ENCODE results near the gene CCNB1. TPM values are rescaled to one million over a fixed set of nuclear protein-coding genes. Genes with fewer than 3 reads are reported as not detected.
"Not testable (repeated sequence)": the region's sequence is repeated elsewhere in the genome, so short reads cannot be mapped to it uniquely, and the experiment has no call there.

CCNB1 gene
- total RNA-seq, 6 experiments from 2014 or later, result 89.8 to 199 (median 169) TPM

GRCh38 chr5:69167493-69167855 is 524 bp downstream of the CCNB1 start:
- Mint-ChIP-seq H3K36me3 (ENCODE audit: low read depth) (peaks cover 38% of the 10 kb centered on the region), H3K4me3 (peak overlapping the region; percentile 98), H3K27ac (peak overlapping the region; percentile 93), H3K27me3 (ENCODE audit: insufficient read depth) (peaks cover 2% of the 10 kb centered on the region; the same call in 1 of the 2 replicates), H3K9me3 (no peaks in the 10 kb centered on the region; the same call in 1 of the 2 replicates), H3K4me1 (ENCODE audit: low read depth) (peaks cover 53% of the 10 kb centered on the region)
- TF ChIP-seq, protein P1, sequence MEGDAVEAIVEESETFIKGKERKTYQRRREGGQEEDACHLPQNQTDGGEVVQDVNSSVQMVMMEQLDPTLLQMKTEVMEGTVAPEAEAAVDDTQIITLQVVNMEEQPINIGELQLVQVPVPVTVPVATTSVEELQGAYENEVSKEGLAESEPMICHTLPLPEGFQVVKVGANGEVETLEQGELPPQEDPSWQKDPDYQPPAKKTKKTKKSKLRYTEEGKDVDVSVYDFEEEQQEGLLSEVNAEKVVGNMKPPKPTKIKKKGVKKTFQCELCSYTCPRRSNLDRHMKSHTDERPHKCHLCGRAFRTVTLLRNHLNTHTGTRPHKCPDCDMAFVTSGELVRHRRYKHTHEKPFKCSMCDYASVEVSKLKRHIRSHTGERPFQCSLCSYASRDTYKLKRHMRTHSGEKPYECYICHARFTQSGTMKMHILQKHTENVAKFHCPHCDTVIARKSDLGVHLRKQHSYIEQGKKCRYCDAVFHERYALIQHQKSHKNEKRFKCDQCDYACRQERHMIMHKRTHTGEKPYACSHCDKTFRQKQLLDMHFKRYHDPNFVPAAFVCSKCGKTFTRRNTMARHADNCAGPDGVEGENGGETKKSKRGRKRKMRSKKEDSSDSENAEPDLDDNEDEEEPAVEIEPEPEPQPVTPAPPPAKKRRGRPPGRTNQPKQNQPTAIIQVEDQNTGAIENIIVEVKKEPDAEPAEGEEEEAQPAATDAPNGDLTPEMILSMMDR (IDR thresholded peaks at IDR 0.05), result no peak
- no peak for DNase-seq

GRCh38 chr5:69167929-69168328 is 979 bp downstream of the CCNB1 start:
- DNase-seq, result no peak
- Mint-ChIP-seq H3K27me3 (ENCODE audit: insufficient read depth) (peaks cover 2% of the 10 kb centered on the region; the same call in 1 of the 2 replicates), H3K27ac (peak overlapping the region; percentile 93), H3K4me3 (peak overlapping the region; percentile 98), H3K4me1 (ENCODE audit: low read depth) (peaks cover 58% of the 10 kb centered on the region), H3K36me3 (ENCODE audit: low read depth) (peaks cover 38% of the 10 kb centered on the region), H3K9me3 (no peaks in the 10 kb centered on the region; the same call in 1 of the 2 replicates)
- TF ChIP-seq, protein P1 (IDR thresholded peaks at IDR 0.05), result no peak

GRCh38 chr5:69170495-69170894 is 3.5 kb downstream of the CCNB1 start:
- Mint-ChIP-seq H3K27ac (peak overlapping the region; percentile 57; the same call in 1 of the 2 replicates), H3K36me3 (ENCODE audit: low read depth) (peaks cover 50% of the 10 kb centered on the region), H3K27me3 (ENCODE audit: insufficient read depth) (peaks cover 2% of the 10 kb centered on the region; the same call in 1 of the 2 replicates), H3K4me3 (peak overlapping the region; percentile 4; the same call in 1 of the 2 replicates), H3K9me3 (no peaks in the 10 kb centered on the region; the same call in 1 of the 2 replicates), H3K4me1 (ENCODE audit: low read depth) (peaks cover 61% of the 10 kb centered on the region)
- DNase-seq, result no peak
- TF ChIP-seq, protein P1 (IDR thresholded peaks at IDR 0.05), result no peak

DNA sequence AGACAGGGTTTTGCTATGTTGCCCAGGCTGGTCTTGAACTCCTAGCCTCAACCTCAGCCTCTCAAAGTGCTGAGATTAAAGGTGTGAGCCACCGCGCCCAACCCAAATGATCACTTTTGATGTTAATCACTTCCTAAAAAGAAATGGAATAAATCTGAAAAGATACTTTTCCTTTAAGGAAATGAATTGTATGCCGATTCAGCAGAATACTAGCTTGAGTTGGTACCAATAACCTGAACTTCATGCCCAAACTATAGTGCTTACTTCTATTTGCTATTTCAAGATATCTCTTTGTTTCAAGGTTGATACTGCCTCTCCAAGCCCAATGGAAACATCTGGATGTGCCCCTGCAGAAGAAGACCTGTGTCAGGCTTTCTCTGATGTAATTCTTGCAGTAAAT is 4.0 kb downstream of the CCNB1 start:
- TF ChIP-seq, protein P1 (IDR thresholded peaks at IDR 0.05), result no peak
- Mint-ChIP-seq H3K36me3 (ENCODE audit: low read depth) (peaks cover 50% of the 10 kb centered on the region), H3K9me3 (no peaks in the 10 kb centered on the region; the same call in 1 of the 2 replicates), H3K27me3 (ENCODE audit: insufficient read depth) (peaks cover 2% of the 10 kb centered on the region; the same call in 1 of the 2 replicates), H3K4me3 (peak overlapping the region; percentile 4; the same call in 1 of the 2 replicates), H3K27ac (no peak overlapping the region; the same call in 1 of the 2 replicates), H3K4me1 (ENCODE audit: low read depth) (peaks cover 58% of the 10 kb centered on the region)
- DNase-seq, result no peak

DNA sequence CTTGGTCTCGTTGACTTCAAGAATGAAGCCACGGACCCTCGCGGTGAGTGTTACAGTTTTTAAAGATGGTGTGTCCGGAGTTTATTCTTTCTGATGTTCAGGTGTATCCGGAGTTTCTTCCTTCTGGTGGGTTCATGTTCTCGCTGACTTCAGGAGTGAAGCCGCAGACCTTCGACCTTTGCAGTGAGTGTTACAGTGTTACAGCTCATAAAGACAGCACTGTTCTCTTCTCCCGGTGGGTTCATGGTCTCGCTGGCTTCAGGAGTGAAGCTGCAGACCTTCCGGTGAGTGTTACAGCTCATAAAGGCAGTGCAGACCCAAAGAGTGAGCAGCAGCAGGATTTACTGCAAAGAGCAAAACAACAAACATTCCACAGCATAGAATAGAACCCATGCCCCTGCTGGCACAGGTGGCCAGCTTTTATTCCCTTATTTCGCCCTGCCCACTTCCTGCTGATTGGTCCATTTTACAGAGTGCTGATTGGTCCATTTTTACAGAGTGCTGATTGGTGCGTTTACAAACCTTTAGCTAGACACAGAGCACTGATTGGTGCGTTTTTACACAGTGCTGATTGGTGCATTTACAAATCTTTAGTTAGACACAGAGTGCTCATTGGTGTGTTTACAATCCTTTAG is 14.8 kb downstream of the CCNB1 start:
- H3K9me3 Mint-ChIP-seq; H3K4me1 Mint-ChIP-seq (ENCODE audit: low read depth); H3K27me3 Mint-ChIP-seq (ENCODE audit: insufficient read depth); H3K4me3 Mint-ChIP-seq; H3K27ac Mint-ChIP-seq; DNase-seq: not testable (repeated sequence)
- peaks cover 16% of the 10 kb centered on the region; the same call in 1 of the 2 replicates for H3K36me3 Mint-ChIP-seq (ENCODE audit: low read depth)

GRCh38 chr5:69184621-69185020 is 17.7 kb downstream of the CCNB1 start:
- Mint-ChIP-seq H3K4me3 (no peak overlapping the region), H3K27ac (no peak overlapping the region), H3K27me3 (ENCODE audit: insufficient read depth) (no peaks in the 10 kb centered on the region), H3K9me3 (no peaks in the 10 kb centered on the region; the same call in 1 of the 2 replicates), H3K4me1 (ENCODE audit: low read depth) (peaks cover 7% of the 10 kb centered on the region; the same call in 1 of the 2 replicates), H3K36me3 (ENCODE audit: low read depth) (peaks cover 9% of the 10 kb centered on the region; the same call in 1 of the 2 replicates)
- TF ChIP-seq, protein P1 (IDR thresholded peaks at IDR 0.05), result no peak
- DNase-seq, result no peak
